Fibroblast of peridontal ligament (primary cell): ENCODE data around the gene DNAJB6.

ENCODE experiments used
- DNase-seq: peaks from one replicate; pipeline ENCODE4 v3.0.0-alpha.2; 2010; ENCODE audit errors: extremely low read depth

The DNAJB6 gene

DNA sequence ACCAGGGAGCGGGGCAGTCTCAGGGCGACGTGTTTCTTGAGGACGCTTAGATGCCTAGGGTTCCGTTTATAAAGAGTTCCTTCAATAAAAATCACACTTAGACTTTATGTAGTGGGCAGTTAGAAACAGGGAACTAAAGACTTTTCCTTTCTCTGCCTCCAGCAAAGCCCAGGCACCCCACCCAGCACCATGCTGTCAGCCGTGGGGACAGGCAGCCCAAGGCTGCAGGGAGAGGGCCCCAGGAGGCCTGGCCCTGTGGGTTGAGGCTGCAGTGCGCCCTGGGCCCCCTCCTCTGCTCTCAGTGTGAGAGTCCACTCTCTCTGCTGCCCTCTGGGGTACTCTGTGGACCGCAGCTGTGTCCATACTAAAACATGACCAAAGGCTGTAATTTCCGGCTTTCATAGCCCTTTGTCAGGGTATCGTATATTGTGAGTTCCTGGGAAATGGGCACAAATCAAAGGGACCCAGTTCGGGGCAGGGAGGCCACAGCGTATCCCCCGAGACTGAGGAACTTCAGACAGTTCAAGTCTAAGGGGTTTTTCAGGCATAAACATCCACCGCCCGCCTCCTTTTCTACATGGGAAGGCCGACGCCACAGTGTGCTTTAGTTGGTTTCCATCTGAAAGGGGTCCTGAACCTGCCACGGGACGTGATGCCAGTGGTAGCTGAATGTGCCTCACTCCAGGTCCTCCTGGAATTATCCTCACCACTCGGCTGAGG, 59.7 kb downstream of the DNAJB6 start:
- DNase-seq = no peak

- DNase-seq = no peak
Observed at GRCh38 chr7:157397036-157397720, 60.4 kb downstream of the DNAJB6 start.

DNA sequence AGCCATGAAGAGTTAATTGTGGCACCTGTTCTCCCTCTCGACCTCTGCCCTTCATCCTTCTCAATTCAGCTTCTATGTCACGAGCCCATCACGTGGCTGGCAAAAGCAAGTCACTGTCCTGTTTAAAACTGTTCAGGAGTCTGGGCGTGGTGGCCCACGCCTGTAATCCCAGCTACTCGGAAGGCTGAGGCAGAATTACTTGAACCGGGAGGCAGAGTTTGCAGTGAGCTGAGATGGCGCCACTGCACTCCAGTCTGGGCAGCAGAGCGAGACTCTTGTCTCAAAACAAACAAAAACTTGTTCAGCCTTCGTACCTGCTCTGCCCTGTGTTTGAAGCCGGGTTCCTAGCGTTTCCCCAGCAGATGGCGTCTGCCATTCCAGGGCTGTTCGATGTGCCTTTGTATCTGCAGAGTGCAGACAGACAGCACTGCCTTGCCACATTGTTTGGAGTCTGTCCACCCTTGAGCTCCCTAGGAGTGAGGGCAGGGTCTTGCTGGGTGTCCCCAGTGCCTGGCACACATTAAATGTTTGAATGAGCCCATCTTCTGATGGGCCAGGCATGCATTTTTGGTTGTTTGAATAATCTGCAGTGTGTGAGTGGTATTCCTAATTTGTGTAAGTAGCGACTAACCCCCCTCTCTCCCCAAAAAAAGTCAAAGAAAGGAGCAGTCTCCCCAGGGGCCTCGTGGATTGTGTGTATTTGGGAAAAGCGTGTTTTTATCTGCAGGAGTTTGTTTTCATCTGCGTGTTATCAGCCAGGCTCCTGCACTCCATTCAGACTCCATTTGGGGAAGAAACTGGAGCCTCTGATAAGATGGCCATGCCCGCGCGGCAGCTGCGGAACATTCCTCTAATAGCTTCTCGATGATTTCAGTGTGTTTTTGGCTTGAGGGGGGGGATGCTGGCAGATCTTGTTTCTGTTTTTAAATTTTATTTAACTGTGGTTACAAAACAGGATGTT, 61.2 kb downstream of the DNAJB6 start:
- DNase-seq = peak; percentile 71

DNA sequence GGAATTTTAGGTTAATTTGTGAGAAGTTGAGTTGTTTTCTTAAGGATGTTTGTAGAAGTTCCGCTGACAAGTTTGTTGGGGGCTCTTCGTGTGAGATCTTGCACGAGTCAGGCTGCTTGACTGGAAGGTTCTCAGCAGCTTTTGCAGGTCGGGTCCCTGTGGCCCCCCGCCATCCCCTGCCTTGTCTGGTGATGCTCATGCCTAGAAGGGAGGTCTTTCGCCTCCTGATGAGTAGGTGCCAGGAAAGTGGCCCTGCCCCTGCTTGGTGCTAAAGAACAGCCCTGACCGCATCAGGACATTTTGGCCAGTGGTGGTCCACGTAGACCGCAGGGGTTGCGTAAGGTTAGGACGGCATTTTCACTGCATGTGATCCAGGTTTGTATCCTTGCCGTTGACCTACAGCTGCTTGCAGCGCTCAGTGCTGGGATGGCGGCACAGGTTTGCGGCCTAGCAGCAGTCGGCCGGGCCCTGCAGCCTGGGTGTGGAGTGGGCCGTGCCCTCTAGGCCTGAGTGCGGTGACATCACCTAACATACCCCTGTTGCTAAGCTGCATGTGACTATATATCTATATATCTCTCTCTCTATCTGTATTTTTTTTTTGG, 62.4 kb downstream of the DNAJB6 start:
- DNase-seq = no peak

DNA sequence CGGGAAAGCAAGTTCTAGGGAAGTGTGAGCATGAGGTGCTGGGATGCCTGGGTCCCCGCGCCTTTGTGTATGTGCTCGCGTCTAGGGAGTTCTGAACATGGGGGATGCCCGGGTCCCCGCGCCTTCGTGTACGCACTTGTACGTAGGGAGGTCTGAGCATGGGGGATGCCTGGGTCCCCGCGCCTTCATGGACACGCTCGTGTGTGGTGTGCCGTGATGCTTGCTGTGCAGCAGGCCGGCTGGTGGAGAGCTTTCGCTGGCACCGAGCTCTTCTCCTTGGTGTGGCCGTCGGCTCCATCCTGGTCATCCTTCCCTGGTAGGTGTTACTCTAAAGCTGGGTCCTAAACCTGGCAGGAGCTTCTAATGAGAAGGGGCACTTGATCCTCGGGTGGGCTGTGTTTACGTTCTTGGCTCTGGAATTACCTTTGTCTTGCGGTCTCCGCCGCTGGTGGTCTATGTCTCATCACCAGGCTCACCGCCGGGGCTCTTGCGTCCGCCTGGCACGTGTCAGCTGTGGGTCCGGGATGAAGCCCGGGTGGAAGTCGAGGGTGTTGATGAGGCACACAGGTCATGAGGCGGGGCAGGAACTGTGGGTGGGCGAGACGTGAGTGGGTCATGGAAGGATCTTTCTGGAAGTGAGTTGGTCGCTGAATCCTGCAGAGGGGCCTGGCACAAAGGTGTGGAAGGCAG, 63.5 kb downstream of the DNAJB6 start:
- no peak for DNase-seq

GRCh38 chr7:157401567-157402387, 65.0 kb downstream of the DNAJB6 start:
- no peak for DNase-seq

DNA sequence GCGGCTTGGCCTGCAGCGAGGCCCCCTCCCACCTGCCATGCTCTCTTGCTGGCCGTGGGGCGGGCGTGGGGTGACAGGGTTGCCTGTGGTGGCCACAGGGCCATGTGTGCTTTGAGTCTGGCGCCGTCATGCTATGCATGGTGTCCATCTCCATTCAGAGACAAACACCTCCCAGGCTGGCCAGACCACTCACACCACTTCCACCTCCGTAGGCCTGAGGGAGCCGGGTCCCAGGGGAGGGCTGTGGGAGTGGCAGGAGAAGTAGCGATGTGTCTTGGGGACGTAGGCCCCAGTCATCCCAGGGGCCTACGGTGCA, 65.5 kb downstream of the DNAJB6 start:
- DNase-seq = no peak

- DNase-seq = no peak
Observed at GRCh38 chr7:157402911-157403534, 66.2 kb downstream of the DNAJB6 start.

DNA sequence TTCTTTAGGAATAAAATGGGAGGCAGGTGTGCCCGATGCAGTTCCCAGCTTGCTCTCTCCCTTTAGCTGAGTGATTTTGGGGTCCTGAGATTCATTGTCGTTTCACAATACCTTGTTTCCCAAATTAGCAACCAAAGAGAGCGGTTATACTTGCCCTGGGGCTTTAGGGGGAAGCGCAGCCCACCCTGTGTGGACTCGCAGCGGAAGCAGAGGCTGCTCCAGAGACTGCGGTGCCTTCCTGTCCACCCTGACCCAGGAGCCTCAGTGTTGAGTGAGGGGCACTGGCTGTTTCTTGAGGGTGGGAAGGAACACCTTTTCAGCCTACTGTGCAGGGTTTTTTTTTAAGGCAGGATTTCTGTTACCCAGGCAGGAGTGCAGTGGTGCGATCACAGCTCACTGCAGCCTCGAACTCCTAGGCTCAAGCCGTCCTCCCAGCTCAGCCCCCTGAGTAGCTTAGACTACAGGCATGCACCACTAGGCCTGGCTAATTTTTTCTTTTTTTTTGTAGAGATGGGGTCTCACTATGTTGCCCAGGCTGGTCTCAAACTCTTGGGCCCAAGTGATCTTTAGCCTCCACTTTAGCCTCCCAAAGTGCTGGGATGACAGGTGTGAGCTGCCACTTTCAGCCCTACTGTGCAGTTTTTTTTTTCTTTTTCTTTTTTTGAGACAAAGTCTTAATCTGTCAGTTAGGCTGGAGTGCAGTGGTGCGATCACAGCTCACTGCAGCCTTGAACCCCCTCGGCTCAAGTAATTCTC, 67.0 kb downstream of the DNAJB6 start:
- no peak for DNase-seq

- no peak for DNase-seq
Observed at GRCh38 chr7:157404845-157405481, 68.2 kb downstream of the DNAJB6 start.

DNA sequence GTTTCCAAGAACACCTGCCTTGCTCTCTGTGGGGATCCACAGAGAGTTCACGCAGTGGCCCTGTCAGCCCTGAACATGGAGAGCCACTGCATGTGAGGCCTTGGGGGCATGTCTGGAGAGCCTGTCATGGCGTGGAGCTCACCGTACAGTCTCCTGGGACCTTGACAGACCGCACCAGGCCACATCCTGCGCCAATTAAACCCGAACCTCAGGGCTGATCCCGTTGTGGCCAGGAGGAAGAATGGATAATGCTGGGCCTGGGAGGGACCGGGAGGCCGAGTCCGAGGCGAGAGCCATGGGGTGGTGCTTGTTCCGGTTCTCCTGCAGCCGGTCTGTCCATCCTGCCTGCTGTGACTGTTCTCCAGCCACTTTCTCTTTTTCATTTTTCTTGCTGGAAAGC, 68.7 kb downstream of the DNAJB6 start:
- DNase-seq = no peak

DNA sequence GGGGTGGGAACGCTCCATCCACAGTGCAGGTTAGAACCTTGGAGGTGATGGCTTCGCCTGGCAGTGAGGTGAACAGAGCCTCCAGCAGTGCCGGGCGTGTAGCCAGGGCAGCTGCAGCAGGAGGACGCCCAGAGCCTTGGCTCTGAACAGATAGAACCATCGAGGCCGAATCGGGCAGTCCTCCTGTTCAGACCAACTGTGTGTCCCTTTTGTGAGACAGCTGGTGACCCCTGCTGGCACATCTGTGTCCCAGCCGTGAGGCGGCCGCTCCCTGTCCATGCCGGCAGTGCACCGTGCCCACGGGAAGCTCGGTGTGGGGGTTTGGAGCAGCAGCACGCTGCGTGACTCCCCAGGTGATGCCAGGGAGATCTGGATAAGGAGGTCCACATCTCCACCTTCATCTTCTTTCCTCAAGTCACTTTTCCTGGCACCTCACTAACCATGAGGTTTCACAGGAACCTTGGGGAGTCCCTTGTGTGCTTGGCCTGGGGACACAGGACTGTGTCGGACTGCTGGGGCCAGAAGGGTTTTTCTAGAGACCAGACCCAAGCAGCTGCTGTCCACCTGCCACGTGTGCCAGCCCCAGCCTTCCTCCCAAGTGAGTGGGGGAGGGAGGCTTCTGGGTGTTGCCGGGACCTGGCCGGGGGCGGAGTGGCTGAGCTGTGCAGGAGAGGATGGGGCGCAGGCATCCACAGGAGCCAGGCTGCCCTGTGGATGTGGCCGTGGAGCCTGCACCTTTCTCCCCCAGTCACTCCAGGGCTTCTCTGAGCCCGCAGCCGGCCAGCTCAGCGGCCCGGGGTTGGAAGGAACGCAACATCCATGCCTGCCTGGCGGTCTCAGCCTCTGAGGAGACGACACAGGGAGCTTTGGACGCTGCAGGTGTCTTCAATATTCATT, 69.4 kb downstream of the DNAJB6 start:
- DNase-seq = no peak

GRCh38 chr7:157406971-157407370, 70.2 kb downstream of the DNAJB6 start:
- DNase-seq = no peak

- no peak for DNase-seq
Observed at GRCh38 chr7:157407512-157408257, 70.9 kb downstream of the DNAJB6 start.

DNA sequence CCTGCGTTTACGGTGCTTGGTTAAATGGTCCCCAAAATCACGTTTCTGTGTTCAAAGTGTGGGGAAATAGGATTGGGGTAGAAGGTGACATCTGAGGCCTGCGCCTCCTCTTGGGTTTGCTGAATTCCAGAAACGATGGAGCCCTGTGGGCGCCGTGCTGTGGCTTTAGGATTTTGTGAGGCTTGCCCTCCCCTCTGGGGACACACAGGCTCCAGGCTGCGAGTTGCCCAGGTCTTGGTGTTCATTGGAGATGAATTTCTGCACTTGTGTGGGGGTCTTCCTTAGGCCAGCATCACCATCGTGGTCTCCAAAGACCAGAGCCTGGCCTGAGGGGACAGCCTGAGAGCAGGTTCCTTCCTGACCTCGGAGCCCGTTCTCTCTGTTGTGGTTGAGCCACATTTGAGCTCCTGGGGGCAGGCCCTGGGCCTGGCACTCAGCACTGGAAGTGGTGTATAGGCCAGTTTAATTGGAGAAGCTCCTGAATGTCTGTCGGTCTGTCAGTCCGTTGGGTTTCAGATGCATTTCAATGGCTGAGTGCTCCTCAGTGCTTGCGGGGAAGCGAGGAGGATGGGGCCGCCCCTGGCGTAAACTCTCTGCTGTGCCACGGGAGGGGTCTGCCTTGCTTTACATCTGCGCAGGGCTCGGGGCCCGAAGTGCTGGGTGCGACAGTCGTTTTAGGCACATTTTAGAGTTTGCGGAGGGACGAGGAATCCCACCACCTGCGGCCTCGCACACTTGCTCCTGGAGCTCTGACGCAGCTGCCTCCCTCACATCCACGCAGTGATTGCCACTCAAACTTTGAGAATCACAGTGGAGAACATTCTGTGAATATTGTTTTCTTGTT, 71.7 kb downstream of the DNAJB6 start:
- no peak for DNase-seq

- DNase-seq = no peak
Observed at GRCh38 chr7:157409149-157409752, 72.4 kb downstream of the DNAJB6 start.
